Myocyte (in vitro differentiated cells): ENCODE results near the gene BCCIP. TPM values are rescaled to one million over a fixed set of nuclear protein-coding genes. Genes with fewer than 3 reads are reported as not detected.

Experiments
- DNase-seq: peaks from one replicate; pipeline ENCODE4 v3.0.0-alpha.2; 2012; ENCODE audit warnings: low read depth
- microRNA counts: library from miRNA; unstranded; fragments of <30 nt; microRNA quantifications from one replicate; lab custom pipeline; 2016
- microRNA-seq: library from miRNA; unstranded; fragments of <30 nt; microRNA quantifications from one replicate; pipeline ENCODE4, GENCODE V29; 2016
- total RNA-seq: library from RNA; depleted of rRNA; stranded (reverse); fragments of >200 nt; gene quantifications from 2 replicates; pipeline ENCODE4 v1.2.3, GENCODE V29; 2014

The BCCIP gene
- total RNA-seq, 1 donor from 2014 or later: 74.6 TPM

- DNase-seq: peak; percentile 91
These were observed 59.9 kb downstream of the BCCIP start for GRCh38 chr10:125883211-125883610.

MicroRNAs within 50 kb of the gene (microRNA counts, 767-probe panel; counts per million panel counts)
- not detected for microRNA hsa-miR-4484 (lab: Ali Mortazavi, UCI)

Small RNA genes within 50 kb of the gene (microRNA-seq; reads per million reads assigned to microRNA genes)
- 0.65 reads per million for gene MIR4484

Other genes starting within 250 kb of the BCCIP start
- not detected in 2 replicates for gene TEX36, start 140.4 kb upstream of the BCCIP start, total RNA-seq
- gene EDRF1, start 103.8 kb upstream of the BCCIP start, total RNA-seq: 17.3 and 20.7 TPM in 2 replicates
- gene MMP21, start 47.7 kb upstream of the BCCIP start, total RNA-seq: not detected in 2 replicates
- 94.3 and 106 TPM in 2 replicates for gene UROS, start 288 bp upstream of the BCCIP start, total RNA-seq
- gene DHX32, start 57.7 kb downstream of the BCCIP start, total RNA-seq: 51.7 and 62.3 TPM in 2 replicates
- gene FANK1, start 73.0 kb downstream of the BCCIP start, total RNA-seq: 1.4 and 2.5 TPM in 2 replicates